HepG2 (cell line): ENCODE results near the gene IRF2. TPM values are rescaled to one million over a fixed set of nuclear protein-coding genes. Genes with fewer than 3 reads are reported as not detected.

Experiments used
- HMG20A ChIP-seq: IDR thresholded peaks from 2 replicates; pipeline ENCODE4 v1.6.1; 2016; ENCODE audit warnings: borderline replicate concordance
- MBNL3 ChIP-seq: fragments of 250-450 bp; sonication (Bioruptor Pico); conservative IDR thresholded peaks from 2 replicates; pipeline ENCODE4 v1.8.0; 2022; ENCODE audit warnings: mild to moderate bottlenecking, inconsistent platforms
- MTA3 ChIP-seq: sonication (generic); formaldehyde crosslinking; IDR thresholded peaks from 2 replicates; pipeline ENCODE4 v1.4.0; 2020; ENCODE audit warnings: missing genetic modification reagents
- PHB2 ChIP-seq: fragments of 450-650 bp; IDR thresholded peaks from 2 replicates; pipeline ENCODE4 v1.6.1; 2018; ENCODE audit not compliant: partially characterized antibody
- PPARG ChIP-seq: conservative IDR thresholded peaks from 2 replicates; pipeline ENCODE4 v1.6.1; 2016; ENCODE audit warnings: missing biosample characterization, missing genetic modification reagents
- RXRB ChIP-seq: IDR thresholded peaks from 2 replicates; pipeline ENCODE4 v1.6.1; 2016; ENCODE audit warnings: borderline replicate concordance, missing genetic modification reagents, missing compliant biosample characterization
- SMAD9 ChIP-seq: sonication (generic); formaldehyde crosslinking; IDR thresholded peaks from 2 replicates; pipeline ENCODE4 v1.5.1; 2020; ENCODE audit warnings: mild to moderate bottlenecking, missing genetic modification reagents
- STAT5B ChIP-seq: sonication (generic); formaldehyde crosslinking; IDR thresholded peaks from 2 replicates; pipeline ENCODE4 v1.4.0; 2020; ENCODE audit warnings: missing genetic modification reagents
- ZFP82 ChIP-seq: sonication (generic); formaldehyde crosslinking; IDR thresholded peaks from 2 replicates; pipeline ENCODE4 v1.5.1; 2020; ENCODE audit warnings: mild to moderate bottlenecking, missing genetic modification reagents, borderline replicate concordance
- ZNF782 ChIP-seq: sonication (generic); formaldehyde crosslinking; IDR thresholded peaks from 2 replicates; pipeline ENCODE4 v1.4.0; 2020; ENCODE audit warnings: missing genetic modification reagents, mild to moderate bottlenecking, borderline replicate concordance
- polyA plus RNA-seq, 8 experiments: library from polyadenylated mRNA; depleted of rRNA in 3 of 8; stranded (reverse) in 7 of 8; unstranded in 1 of 8; fragments of >200 nt; fragmentation: Illumina TruSeq in 4 of 8; extraction: Trizol in 4 of 8; gene quantifications; 2 replicates each; pipeline versions ENCODE4 v1.2.1 to v1.2.3, GENCODE V29; 2011 to 2016; ENCODE audit warnings: low read depth in 4 of 8, missing spikeins in 1 of 8, mixed read lengths in 1 of 8; ENCODE audit not compliant: insufficient read depth in 1 of 8
- total RNA-seq, 5 experiments: library from RNA; depleted of rRNA; stranded (reverse); fragments of >200 nt; fragmentation: Illumina TruSeq; extraction: Trizol; gene quantifications; 2 replicates each; pipeline ENCODE4 v1.2.3, GENCODE V29; 2016; ENCODE audit warnings: low read depth in 1 of 5
- TF ChIP-seq, protein P1 (sequence below): sonication (generic); formaldehyde crosslinking; IDR thresholded peaks from 2 replicates; pipeline ENCODE4 v1.4.0; 2020; ENCODE audit warnings: missing genetic modification reagents
- TF ChIP-seq, protein P2 (sequence below): sonication (generic); IDR thresholded peaks from 2 replicates; pipeline ENCODE4 v1.6.1; 2016; ENCODE audit warnings: low read depth, borderline replicate concordance
- TF ChIP-seq, protein P3 (sequence below): sonication (generic); formaldehyde crosslinking; IDR thresholded peaks from 2 replicates; pipeline ENCODE4 v1.8.0; 2022; ENCODE audit warnings: mild to moderate bottlenecking, missing genetic modification reagents
- TF ChIP-seq, protein P4 (sequence below): IDR thresholded peaks from 2 replicates; pipeline ENCODE4 v1.6.1; 2012; ENCODE audit warnings: low read length, improper control_type of control experiment
- TF ChIP-seq, protein P5 (sequence below): sonication (generic); formaldehyde crosslinking; IDR thresholded peaks from 2 replicates; pipeline ENCODE4 v1.4.0; 2020; ENCODE audit warnings: missing genetic modification reagents, low read depth, mild to moderate bottlenecking, borderline replicate concordance

Gene IRF2
- total and polyA plus RNA-seq, 2 of the 13 experiments (the other 11 are each of a cell fraction or from before 2014, with no cell fraction given) = 15.5 to 28.8 TPM

DNA sequence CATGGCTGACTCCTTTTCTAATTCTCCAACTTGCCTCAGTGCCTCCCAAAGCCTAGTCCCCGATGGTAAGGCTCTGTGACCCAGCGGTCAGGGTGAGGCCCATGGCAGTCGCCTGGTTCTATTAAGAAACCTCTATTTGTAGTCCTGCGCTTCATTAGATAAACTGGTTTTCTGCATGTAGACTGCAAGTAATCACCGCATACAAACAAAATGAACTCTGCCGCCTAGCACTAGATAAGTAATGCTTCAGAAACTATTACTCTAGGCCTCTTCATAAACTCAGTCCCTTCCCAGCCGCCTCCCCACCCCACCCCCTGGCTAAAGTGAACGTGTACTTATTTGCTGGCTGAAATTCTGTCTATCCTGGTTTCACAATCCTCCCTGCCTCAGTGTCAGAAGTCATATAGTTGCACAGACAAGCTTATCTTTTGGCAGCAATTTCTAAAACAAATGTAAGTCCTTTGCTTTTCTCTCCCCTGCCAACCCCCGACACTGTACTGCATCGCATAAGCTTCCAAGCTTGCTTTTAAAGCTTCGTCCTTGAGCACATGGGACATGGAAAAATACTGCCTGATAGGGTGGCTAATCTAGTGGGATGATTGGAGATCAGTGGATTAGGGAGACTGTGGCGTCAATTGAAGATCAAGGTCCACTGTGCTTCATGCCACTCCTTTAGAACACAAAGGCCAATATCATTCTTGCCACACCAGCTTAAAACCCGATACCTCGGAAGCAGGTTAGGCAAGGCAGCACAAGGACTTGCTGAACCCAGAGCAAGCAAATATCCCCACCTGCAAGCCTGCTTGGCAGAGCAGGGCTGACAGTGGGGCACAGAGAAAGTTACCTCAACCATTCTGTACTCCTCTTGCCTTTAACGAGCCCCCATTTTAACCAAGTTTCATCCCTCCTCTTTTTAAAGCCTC is 125.8 kb downstream of the IRF2 start (continued):
- TF ChIP-seq, protein P1, sequence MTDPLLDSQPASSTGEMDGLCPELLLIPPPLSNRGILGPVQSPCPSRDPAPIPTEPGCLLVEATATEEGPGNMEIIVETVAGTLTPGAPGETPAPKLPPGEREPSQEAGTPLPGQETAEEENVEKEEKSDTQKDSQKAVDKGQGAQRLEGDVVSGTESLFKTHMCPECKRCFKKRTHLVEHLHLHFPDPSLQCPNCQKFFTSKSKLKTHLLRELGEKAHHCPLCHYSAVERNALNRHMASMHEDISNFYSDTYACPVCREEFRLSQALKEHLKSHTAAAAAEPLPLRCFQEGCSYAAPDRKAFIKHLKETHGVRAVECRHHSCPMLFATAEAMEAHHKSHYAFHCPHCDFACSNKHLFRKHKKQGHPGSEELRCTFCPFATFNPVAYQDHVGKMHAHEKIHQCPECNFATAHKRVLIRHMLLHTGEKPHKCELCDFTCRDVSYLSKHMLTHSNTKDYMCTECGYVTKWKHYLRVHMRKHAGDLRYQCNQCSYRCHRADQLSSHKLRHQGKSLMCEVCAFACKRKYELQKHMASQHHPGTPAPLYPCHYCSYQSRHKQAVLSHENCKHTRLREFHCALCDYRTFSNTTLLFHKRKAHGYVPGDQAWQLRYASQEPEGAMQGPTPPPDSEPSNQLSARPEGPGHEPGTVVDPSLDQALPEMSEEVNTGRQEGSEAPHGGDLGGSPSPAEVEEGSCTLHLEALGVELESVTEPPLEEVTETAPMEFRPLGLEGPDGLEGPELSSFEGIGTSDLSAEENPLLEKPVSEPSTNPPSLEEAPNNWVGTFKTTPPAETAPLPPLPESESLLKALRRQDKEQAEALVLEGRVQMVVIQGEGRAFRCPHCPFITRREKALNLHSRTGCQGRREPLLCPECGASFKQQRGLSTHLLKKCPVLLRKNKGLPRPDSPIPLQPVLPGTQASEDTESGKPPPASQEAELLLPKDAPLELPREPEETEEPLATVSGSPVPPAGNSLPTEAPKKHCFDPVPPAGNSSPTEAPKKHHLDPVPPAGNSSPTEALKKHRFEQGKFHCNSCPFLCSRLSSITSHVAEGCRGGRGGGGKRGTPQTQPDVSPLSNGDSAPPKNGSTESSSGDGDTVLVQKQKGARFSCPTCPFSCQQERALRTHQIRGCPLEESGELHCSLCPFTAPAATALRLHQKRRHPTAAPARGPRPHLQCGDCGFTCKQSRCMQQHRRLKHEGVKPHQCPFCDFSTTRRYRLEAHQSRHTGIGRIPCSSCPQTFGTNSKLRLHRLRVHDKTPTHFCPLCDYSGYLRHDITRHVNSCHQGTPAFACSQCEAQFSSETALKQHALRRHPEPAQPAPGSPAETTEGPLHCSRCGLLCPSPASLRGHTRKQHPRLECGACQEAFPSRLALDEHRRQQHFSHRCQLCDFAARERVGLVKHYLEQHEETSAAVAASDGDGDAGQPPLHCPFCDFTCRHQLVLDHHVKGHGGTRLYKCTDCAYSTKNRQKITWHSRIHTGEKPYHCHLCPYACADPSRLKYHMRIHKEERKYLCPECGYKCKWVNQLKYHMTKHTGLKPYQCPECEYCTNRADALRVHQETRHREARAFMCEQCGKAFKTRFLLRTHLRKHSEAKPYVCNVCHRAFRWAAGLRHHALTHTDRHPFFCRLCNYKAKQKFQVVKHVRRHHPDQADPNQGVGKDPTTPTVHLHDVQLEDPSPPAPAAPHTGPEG = no peak
- TF ChIP-seq ZFP82 (CRISPR knock-in tag) (no peak), STAT5B (no peak), HMG20A (peak; percentile 88; the same call in 1 of the 2 replicates), PPARG (CRISPR knock-in tag) (peak; percentile 69), MTA3 (CRISPR knock-in tag) (no peak), RXRB (CRISPR knock-in tag) (peak; percentile 76; the same call in 1 of the 2 replicates), ZNF782 (CRISPR knock-in tag) (peak; percentile 44; the same call in 1 of the 2 replicates), MBNL3 (CRISPR knock-in tag) (no peak), SMAD9 (CRISPR knock-in tag) (no peak), PHB2 (no peak)
- TF ChIP-seq, protein P2, sequence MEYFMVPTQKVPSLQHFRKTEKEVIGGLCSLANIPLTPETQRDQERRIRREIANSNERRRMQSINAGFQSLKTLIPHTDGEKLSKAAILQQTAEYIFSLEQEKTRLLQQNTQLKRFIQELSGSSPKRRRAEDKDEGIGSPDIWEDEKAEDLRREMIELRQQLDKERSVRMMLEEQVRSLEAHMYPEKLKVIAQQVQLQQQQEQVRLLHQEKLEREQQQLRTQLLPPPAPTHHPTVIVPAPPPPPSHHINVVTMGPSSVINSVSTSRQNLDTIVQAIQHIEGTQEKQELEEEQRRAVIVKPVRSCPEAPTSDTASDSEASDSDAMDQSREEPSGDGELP = peak; percentile 55; the same call in 1 of the 2 replicates
- TF ChIP-seq, protein P3, sequence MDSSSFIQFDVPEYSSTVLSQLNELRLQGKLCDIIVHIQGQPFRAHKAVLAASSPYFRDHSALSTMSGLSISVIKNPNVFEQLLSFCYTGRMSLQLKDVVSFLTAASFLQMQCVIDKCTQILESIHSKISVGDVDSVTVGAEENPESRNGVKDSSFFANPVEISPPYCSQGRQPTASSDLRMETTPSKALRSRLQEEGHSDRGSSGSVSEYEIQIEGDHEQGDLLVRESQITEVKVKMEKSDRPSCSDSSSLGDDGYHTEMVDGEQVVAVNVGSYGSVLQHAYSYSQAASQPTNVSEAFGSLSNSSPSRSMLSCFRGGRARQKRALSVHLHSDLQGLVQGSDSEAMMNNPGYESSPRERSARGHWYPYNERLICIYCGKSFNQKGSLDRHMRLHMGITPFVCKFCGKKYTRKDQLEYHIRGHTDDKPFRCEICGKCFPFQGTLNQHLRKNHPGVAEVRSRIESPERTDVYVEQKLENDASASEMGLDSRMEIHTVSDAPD (CRISPR knock-in tag) = peak; percentile 90
- TF ChIP-seq, protein P4, sequence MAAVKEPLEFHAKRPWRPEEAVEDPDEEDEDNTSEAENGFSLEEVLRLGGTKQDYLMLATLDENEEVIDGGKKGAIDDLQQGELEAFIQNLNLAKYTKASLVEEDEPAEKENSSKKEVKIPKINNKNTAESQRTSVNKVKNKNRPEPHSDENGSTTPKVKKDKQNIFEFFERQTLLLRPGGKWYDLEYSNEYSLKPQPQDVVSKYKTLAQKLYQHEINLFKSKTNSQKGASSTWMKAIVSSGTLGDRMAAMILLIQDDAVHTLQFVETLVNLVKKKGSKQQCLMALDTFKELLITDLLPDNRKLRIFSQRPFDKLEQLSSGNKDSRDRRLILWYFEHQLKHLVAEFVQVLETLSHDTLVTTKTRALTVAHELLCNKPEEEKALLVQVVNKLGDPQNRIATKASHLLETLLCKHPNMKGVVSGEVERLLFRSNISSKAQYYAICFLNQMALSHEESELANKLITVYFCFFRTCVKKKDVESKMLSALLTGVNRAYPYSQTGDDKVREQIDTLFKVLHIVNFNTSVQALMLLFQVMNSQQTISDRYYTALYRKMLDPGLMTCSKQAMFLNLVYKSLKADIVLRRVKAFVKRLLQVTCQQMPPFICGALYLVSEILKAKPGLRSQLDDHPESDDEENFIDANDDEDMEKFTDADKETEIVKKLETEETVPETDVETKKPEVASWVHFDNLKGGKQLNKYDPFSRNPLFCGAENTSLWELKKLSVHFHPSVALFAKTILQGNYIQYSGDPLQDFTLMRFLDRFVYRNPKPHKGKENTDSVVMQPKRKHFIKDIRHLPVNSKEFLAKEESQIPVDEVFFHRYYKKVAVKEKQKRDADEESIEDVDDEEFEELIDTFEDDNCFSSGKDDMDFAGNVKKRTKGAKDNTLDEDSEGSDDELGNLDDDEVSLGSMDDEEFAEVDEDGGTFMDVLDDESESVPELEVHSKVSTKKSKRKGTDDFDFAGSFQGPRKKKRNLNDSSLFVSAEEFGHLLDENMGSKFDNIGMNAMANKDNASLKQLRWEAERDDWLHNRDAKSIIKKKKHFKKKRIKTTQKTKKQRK = no peak
- TF ChIP-seq, protein P5, sequence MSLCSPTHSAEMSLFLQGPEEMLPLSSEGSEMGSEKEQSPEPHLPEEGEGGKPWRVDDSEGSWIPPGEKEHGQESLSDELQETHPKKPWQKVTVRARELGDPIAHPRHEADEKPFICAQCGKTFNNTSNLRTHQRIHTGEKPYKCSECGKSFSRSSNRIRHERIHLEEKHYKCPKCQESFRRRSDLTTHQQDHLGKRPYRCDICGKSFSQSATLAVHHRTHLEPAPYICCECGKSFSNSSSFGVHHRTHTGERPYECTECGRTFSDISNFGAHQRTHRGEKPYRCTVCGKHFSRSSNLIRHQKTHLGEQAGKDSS (CRISPR knock-in tag) = no peak
